T-helper 17 cell (primary cell): ENCODE results near the gene KLF4. TPM values are rescaled to one million over a fixed set of nuclear protein-coding genes. Genes with fewer than 3 reads are reported as not detected.
A peak's percentile ranks its signal among the peaks of the same experiment; 100 is the strongest.

Experiments used
- ATAC-seq: fragments of 150-1000 bp; cut with Tn5 transposase; 2 replicates; pipeline ENCODE4 v1.10.0; 2021; ENCODE audit warnings: mild to moderate bottlenecking, moderate library complexity
- DNase-seq, 3 donors: peaks; one replicate each; pipeline versions ENCODE4 v3.0.0 to v3.0.0-alpha.2; 2020 to 2021
- H3K9me3 ChIP-seq: one replicate; pipeline ENCODE4 v1.7.0; 2013; ENCODE audit warnings: low read length, mild to moderate bottlenecking; ENCODE audit not compliant: control insufficient read depth, poor library complexity, severe bottlenecking
- H3K27ac Mint-ChIP-seq: one replicate; pipeline ENCODE4 v1.8.0; 2022; ENCODE audit warnings: mild to moderate bottlenecking, moderate library complexity, mixed read lengths
- H3K27me3 Mint-ChIP-seq: one replicate; pipeline ENCODE4 v1.8.0; 2022; ENCODE audit warnings: mixed read lengths
- H3K36me3 Mint-ChIP-seq: one replicate; pipeline ENCODE4 v1.8.0; 2022; ENCODE audit warnings: low read depth, mixed read lengths
- H3K4me1 Mint-ChIP-seq: one replicate; pipeline ENCODE4 v1.8.0; 2022; ENCODE audit warnings: mild to moderate bottlenecking, mixed read lengths
- H3K4me3 Mint-ChIP-seq: one replicate; pipeline ENCODE4 v1.8.0; 2022; ENCODE audit warnings: mild to moderate bottlenecking, moderate library complexity, mixed read lengths
- total RNA-seq, 4 donors: library from RNA in 2 of 4; stranded (reverse) in 2 of 4; gene quantifications; one replicate each; pipeline ENCODE4 v1.2.3 and lab custom pipeline; 2022 to 2026

The KLF4 gene
- total RNA-seq (10 to 100 TPM; 22.1 to 55.3 TPM), total RNA-seq (lab: John Stamatoyannopoulos, UW) (1.9 to 125 reads per million in 2 donors)

- peak within 1 kb of the TSS; percentile 79 for H3K27ac Mint-ChIP-seq
Observed at GRCh38 chr9:107489687-107490605, at the start of gene KLF4. TSS of gene KLF4 (minus strand) at chr9:107489769. CDS start at chr9:107489172, 597 bp downstream.

GRCh38 chr9:107536462-107536861, 46.9 kb upstream of the KLF4 start:
- no peak overlapping the region for H3K27ac Mint-ChIP-seq
- H3K27me3 Mint-ChIP-seq, result no peaks in the 10 kb centered on the region
- no peak overlapping the region for H3K4me3 Mint-ChIP-seq
- ATAC-seq (no peak), DNase-seq (no peak)
- H3K9me3 ChIP-seq, result no peaks in the 10 kb centered on the region
- no peaks in the 10 kb centered on the region for H3K4me1 Mint-ChIP-seq
- no peaks in the 10 kb centered on the region for H3K36me3 Mint-ChIP-seq

More at GRCh38 chr9:107489687-107490605, at the start of gene KLF4:
- peak within 1 kb of the TSS; percentile 90 for H3K4me3 Mint-ChIP-seq
- DNase-seq (peak; percentile 26 to 40 (median 40)), ATAC-seq (peak; percentile 79)
- H3K27me3 Mint-ChIP-seq, result peaks cover 55% of the 10 kb centered on the region
- peaks cover 6% of the 10 kb centered on the region for H3K4me1 Mint-ChIP-seq
- H3K36me3 Mint-ChIP-seq, result peaks cover 6% of the 10 kb centered on the region
- no peaks in the 10 kb centered on the region for H3K9me3 ChIP-seq

- no peaks in the 10 kb centered on the region for H3K9me3 ChIP-seq
- no peaks in the 10 kb centered on the region for H3K27me3 Mint-ChIP-seq
- H3K4me1 Mint-ChIP-seq, result no peaks in the 10 kb centered on the region
- ATAC-seq (no peak), DNase-seq (no peak)
- H3K27ac Mint-ChIP-seq, result no peak overlapping the region
- no peak overlapping the region for H3K4me3 Mint-ChIP-seq
- H3K36me3 Mint-ChIP-seq, result no peaks in the 10 kb centered on the region
Observed at GRCh38 chr9:107534510-107535078, 45.0 kb upstream of the KLF4 start.

- no peak for ATAC-seq
- DNase-seq, result no peak
- no peaks in the 10 kb centered on the region for H3K4me1 Mint-ChIP-seq
- H3K27me3 Mint-ChIP-seq, result no peaks in the 10 kb centered on the region
- no peak overlapping the region for H3K4me3 Mint-ChIP-seq
- H3K27ac Mint-ChIP-seq, result no peak overlapping the region
- no peaks in the 10 kb centered on the region for H3K9me3 ChIP-seq
- H3K36me3 Mint-ChIP-seq, result no peaks in the 10 kb centered on the region
Observed at GRCh38 chr9:107530679-107531078, 41.1 kb upstream of the KLF4 start.

- no peaks in the 10 kb centered on the region for H3K27me3 Mint-ChIP-seq
- no peak overlapping the region for H3K4me3 Mint-ChIP-seq
- no peaks in the 10 kb centered on the region for H3K36me3 Mint-ChIP-seq
- no peaks in the 10 kb centered on the region for H3K4me1 Mint-ChIP-seq
- no peaks in the 10 kb centered on the region for H3K9me3 ChIP-seq
- H3K27ac Mint-ChIP-seq, result no peak overlapping the region
- DNase-seq, result no peak
- no peak for ATAC-seq
Observed at GRCh38 chr9:107528686-107529085, 39.1 kb upstream of the KLF4 start.

GRCh38 chr9:107523539-107523938, 34.0 kb upstream of the KLF4 start:
- no peaks in the 10 kb centered on the region for H3K36me3 Mint-ChIP-seq
- no peak for DNase-seq
- H3K9me3 ChIP-seq, result no peaks in the 10 kb centered on the region
- H3K4me3 Mint-ChIP-seq, result no peak overlapping the region
- no peak overlapping the region for H3K27ac Mint-ChIP-seq
- H3K4me1 Mint-ChIP-seq, result no peaks in the 10 kb centered on the region
- H3K27me3 Mint-ChIP-seq, result no peaks in the 10 kb centered on the region
- ATAC-seq, result no peak

- H3K9me3 ChIP-seq, result no peaks in the 10 kb centered on the region
- no peaks in the 10 kb centered on the region for H3K4me1 Mint-ChIP-seq
- no peaks in the 10 kb centered on the region for H3K36me3 Mint-ChIP-seq
- DNase-seq, result no peak
- no peaks in the 10 kb centered on the region for H3K27me3 Mint-ChIP-seq
- no peak overlapping the region for H3K4me3 Mint-ChIP-seq
- ATAC-seq, result no peak
- H3K27ac Mint-ChIP-seq, result no peak overlapping the region
Observed at GRCh38 chr9:107520186-107520585, 30.6 kb upstream of the KLF4 start.

GRCh38 chr9:107518037-107518807, 28.7 kb upstream of the KLF4 start:
- H3K9me3 ChIP-seq, result no peaks in the 10 kb centered on the region
- no peak for DNase-seq
- no peak overlapping the region for H3K4me3 Mint-ChIP-seq
- H3K4me1 Mint-ChIP-seq, result no peaks in the 10 kb centered on the region
- no peaks in the 10 kb centered on the region for H3K36me3 Mint-ChIP-seq
- no peak overlapping the region for H3K27ac Mint-ChIP-seq
- no peak for ATAC-seq
- no peaks in the 10 kb centered on the region for H3K27me3 Mint-ChIP-seq

- no peak for ATAC-seq
- H3K9me3 ChIP-seq, result no peaks in the 10 kb centered on the region
- no peak for DNase-seq
- no peak overlapping the region for H3K4me3 Mint-ChIP-seq
- peaks cover 11% of the 10 kb centered on the region for H3K27me3 Mint-ChIP-seq
- no peak overlapping the region for H3K27ac Mint-ChIP-seq
- H3K4me1 Mint-ChIP-seq, result no peaks in the 10 kb centered on the region
- H3K36me3 Mint-ChIP-seq, result no peaks in the 10 kb centered on the region
Observed at GRCh38 chr9:107513464-107514100, 24.0 kb upstream of the KLF4 start.

- Mint-ChIP-seq H3K27me3 (peaks cover 16% of the 10 kb centered on the region), H3K4me3 (no peak overlapping the region), H3K36me3 (no peaks in the 10 kb centered on the region), H3K27ac (no peak overlapping the region), H3K4me1 (no peaks in the 10 kb centered on the region)
- no peaks in the 10 kb centered on the region for H3K9me3 ChIP-seq
- ATAC-seq (no peak), DNase-seq (no peak)
Observed at GRCh38 chr9:107504585-107505455, 15.3 kb upstream of the KLF4 start.

- DNase-seq (no peak), ATAC-seq (no peak)
- no peaks in the 10 kb centered on the region for H3K4me1 Mint-ChIP-seq
- H3K4me3 Mint-ChIP-seq, result no peak overlapping the region
- H3K27ac Mint-ChIP-seq, result no peak overlapping the region
- H3K9me3 ChIP-seq, result no peaks in the 10 kb centered on the region
- H3K36me3 Mint-ChIP-seq, result no peaks in the 10 kb centered on the region
- peaks cover 7% of the 10 kb centered on the region for H3K27me3 Mint-ChIP-seq
Observed at GRCh38 chr9:107502464-107502863, 12.9 kb upstream of the KLF4 start.
